ENCODE data around the gene LAMC2. TPM values are rescaled to one million over a fixed set of nuclear protein-coding genes. Genes with fewer than 3 reads are reported as not detected.

LAMC2 gene
- total and polyA plus RNA-seq, 2 of the 8 experiments (the other 6 are each of a cell fraction or from before 2014, with no cell fraction given): 4.6 to 12.9 TPM

- TF ChIP-seq BRCA1 (IDR thresholded peaks at IDR 0.05; ENCODE audit: low read depth, low read length) (no peak), EGR1 (IDR thresholded peaks at IDR 0.05; ENCODE audit: borderline replicate concordance, low read depth, low read length) (no peak)
Observed at GRCh38 chr1:183235503-183235902, 49.4 kb downstream of the LAMC2 start (continued).
